Fibroblast of skin of left quadriceps (primary cell): ENCODE measurements around the gene ZNF177.
A peak's percentile ranks its signal among the peaks of the same experiment; 100 is the strongest.
"Not testable (repeated sequence)": the region's sequence is repeated elsewhere in the genome, so short reads cannot be mapped to it uniquely, and the experiment has no call there.

Experiments used
- DNase-seq, 2 experiments: peaks; one replicate each; pipeline ENCODE4 v3.0.0-alpha.2; 2013; ENCODE audit warnings: low read depth in 2 of 2

ZNF177 gene

GRCh38 chr19:9362905-9363304, at the start of gene ZNF177:
Gene ZNF177, plus strand, starts transcription at chr19:9363013. Its CDS starts 15,299 bp downstream, at chr19:9378312.
- DNase-seq: no peak

- no peak for DNase-seq
Observed at GRCh38 chr19:9313756-9314155, 49.1 kb upstream of the ZNF177 start.

GRCh38 chr19:9321338-9321737, 41.5 kb upstream of the ZNF177 start:
- DNase-seq: no peak

- not testable (repeated sequence) for DNase-seq
Observed at GRCh38 chr19:9321756-9322155, 41.1 kb upstream of the ZNF177 start.

DNA sequence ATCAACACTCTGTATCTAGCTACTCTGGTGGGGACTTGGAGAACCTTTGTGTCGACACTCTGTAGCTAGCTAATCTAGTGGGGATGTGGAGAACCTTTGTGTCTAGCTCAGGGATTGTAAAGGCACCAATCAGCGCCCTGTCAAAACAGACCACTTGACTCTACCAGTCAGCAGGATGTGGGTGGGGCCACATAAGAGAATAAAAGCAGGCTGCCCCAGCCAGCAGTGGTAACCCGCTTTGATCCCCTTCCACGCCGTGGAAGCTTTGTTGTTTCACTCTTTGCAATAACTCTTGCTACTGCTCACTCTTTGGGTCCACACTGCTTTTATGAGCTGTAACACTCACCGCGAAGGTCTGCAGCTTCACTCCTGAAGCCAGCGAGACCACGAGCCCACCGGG, 40.6 kb upstream of the ZNF177 start:
- DNase-seq: not testable (repeated sequence)

GRCh38 chr19:9323557-9323918, 39.3 kb upstream of the ZNF177 start:
- peak; percentile 59 to 64 for DNase-seq

GRCh38 chr19:9323919-9324583, 38.8 kb upstream of the ZNF177 start, which contains the start of gene ZNF559:
Gene ZNF559, plus strand, starts transcription at chr19:9324179. Its CDS starts 14,371 bp downstream, at chr19:9338550.
- peak; percentile 91 to 93 for DNase-seq

GRCh38 chr19:9324584-9324962, 38.2 kb upstream of the ZNF177 start:
- DNase-seq: no peak

- DNase-seq: no peak
Observed at GRCh38 chr19:9329999-9330398, 32.8 kb upstream of the ZNF177 start.

DNA sequence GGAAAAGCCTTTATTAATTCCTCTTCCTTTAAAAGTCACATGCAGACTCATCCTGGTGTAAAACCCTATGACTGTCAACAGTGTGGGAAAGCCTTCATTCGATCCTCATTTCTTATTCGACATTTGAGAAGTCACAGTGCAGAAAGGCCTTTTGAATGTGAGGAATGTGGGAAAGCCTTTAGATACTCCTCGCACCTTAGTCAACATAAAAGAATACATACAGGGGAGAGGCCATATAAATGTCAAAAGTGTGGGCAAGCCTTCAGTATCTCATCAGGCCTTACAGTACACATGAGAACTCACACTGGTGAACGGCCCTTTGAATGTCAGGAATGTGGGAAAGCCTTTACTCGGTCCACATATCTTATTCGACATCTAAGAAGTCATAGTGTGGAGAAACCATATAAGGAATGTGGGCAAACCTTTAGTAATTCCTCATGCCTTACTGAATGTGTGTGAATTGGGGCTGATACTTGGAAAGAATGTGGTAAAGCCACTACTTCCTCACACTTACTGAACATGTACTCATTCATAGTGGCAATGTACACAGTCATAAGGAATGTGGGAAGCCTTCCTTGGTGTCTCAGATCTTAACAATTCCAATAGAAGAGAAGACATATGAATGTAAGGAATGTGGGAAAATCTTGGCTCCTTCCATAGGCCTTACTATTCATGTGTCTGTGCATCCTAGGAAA, 20.1 kb upstream of the ZNF177 start:
- no peak for DNase-seq

- no peak for DNase-seq
Observed at GRCh38 chr19:9345005-9345404, 17.8 kb upstream of the ZNF177 start.

DNA sequence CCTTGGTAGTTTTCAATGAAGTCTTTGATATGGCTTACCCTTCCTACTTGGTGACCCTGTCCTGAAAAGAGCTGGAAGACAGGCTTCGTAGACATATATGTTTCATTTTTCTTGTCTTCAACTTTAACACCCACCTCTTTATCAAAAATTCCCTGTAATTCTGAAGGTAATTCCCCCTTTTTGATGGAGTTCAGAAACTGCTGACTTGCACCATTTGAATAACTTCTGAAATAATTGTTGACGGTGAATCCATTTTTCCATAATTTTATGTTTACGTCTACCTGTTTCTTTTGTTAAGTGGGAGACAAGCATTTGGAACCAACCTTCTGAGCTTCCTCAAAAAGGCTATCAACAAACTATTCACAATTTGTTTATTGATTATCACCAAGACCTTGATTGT, 14.6 kb upstream of the ZNF177 start:
- DNase-seq: no peak

DNA sequence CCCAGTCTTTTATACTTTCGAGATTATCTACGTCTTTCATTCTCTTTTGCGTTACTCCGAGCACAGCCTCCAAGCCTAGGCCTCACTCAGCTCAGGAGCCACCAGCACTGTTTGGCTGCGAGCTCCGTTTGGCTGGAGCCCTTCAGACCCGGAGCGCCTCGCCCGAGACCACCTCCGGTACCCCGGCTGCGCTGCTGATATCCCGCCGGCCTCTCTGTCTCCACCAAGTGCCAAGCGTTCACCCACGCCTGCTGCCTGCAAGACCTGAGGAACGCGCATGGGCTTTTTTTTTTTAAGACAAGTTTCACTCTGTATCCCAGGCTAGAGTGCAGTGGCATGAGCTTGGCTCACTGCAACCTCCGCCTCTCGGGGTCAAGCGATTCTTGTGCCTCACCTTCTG, 14.1 kb upstream of the ZNF177 start:
- DNase-seq: no peak

DNA sequence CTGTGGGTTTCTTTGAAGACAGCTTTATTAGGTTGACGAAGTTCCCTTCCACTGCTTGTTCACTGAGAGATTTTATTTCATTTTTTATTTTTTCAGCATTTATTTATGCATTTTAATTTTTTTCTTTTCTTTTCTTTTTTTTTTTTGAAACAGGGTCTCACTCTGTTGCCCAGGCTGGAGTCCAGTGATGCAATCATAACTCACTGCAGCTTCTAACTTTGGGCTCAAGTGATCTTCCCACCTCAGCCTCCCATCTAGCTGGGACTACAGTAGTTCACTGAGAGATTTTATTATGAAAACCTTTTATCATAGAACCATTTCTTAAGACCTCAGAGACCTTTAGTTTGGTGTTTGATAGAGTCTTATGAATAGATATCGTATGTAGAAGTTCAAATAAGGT, 10.3 kb upstream of the ZNF177 start:
- no peak for DNase-seq

- no peak for DNase-seq
Observed at GRCh38 chr19:9353011-9353410, 9.8 kb upstream of the ZNF177 start.

GRCh38 chr19:9354651-9355050, 8.2 kb upstream of the ZNF177 start:
- DNase-seq: no peak

DNA sequence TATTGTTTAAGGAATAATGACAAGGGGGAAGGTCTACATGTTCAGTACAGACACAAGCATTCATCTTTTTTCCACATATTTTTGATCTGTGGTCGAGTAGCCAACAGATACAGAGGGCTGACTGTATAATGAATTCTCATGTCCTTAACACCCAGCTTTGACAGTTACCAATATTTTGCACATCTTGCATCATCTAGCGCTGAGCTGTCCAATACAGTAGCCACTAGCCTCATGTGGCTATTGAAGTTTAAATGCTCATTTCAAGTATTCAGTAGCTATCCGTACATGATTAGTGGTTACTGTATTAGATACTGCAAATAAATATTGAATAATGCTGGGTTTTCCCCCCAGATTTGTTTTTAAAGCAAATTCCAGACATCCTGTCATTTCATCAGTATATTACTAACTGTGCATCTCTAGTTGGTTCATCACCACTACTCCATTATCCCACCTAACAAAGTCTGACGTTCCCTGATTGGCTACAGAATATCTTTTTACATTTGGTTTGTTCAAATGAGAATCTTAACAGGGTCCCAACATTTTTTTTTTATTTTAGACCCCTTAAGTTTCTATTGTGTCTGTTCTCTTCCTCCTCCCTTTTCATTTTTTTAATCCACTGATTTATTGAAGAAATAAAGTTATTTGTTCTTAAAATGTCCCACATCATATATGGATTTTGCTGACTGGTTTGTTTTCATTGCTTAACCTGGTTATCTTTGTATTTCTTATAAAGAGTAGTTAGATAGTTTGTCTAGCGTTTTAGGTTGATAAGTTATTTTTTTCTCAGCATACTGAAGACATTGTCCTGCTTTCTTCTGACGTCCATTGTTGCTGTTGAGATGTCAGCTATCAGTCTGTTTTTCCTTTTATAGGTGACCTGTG, 8.2 kb downstream of the ZNF177 start:
- DNase-seq: no peak

GRCh38 chr19:9381361-9381785, 18.6 kb downstream of the ZNF177 start:
- DNase-seq: no peak

GRCh38 chr19:9406798-9407352, 44.1 kb downstream of the ZNF177 start:
- DNase-seq: peak; percentile 68 to 70

DNA sequence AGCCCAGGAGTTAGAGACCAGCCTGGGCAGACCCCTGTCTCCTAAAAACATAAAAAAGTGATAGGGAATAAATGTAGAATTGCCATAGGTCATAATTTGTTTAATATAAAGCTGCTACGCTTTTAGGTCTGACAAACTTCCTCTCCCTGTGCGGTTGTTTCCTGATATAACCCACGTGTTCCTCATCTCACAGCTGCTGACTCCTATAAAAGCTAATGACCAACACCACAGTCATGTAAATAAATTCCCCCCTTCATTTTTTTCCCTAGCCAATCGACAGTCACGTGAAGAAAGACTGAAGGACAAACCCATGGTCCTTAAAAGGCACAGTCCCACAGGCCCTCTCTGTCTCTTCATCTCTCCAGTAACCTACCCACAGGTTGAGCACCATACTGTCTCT, 45.0 kb downstream of the ZNF177 start:
- no peak for DNase-seq

DNA sequence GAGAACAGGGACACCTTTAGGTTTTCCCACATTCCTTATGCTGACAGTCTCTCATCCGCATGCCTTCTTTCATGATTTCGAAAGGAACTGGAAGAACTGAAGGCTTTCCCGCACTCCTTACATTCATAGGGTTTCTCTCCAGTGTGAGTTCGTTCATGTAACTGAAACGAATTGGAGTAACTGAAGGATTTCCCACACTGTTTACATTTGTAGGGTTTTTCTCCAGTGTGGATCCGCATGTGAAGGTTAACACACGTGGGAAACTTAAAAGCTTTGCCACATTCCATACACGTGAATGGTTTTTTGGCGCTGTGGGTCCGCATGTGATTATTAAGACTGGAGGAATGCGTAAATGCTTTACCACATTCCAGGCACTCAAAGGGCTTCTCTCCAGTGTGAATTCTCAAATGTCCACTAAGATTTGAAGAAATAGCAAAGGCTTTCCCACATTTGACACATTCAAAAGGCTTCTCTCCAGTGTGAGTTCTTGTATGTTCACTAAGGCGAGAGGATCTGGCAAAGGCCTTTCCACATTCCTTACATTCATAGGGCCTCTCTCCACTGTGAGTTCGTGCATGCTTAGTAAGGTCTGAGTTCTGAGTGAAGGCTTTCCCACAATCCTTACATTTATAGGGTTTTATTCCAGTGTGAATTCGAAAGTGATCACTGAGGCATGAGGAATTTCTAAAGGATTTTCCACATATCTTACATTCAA, 50.6 kb downstream of the ZNF177 start:
- no peak for DNase-seq

GRCh38 chr19:9427941-9428340, 65.1 kb downstream of the ZNF177 start:
- no peak for DNase-seq
